Measurements from ENCODE around the gene PEX3.

DNA sequence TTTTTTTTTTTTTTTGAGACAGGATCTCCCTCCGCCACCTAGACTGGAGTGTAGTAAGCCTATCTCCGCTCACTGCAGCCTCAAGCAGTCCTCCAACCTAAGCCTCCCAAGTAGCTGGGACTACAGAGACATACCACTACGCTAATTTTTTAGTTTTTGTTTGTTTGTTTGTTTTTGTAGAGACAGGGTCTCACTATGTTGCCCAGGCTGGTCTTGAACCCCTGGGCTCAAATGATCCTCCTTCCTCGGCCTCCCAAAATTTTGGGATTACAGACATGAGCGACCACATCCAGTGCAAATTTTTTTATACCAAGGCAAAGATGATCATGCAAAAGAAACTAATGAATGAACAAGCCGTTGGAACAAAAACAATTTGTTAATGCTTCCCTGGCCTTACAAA lies 55.6 kb downstream of the PEX3 start:
- TF ChIP-seq POLR2A (IDR thresholded peaks at IDR 0.05; ENCODE audit: borderline replicate concordance, extremely low read depth, insufficient read depth, insufficient read length) (no peak), YY1 (IDR thresholded peaks at IDR 0.05; ENCODE audit: extremely low read depth, insufficient replicate concordance, low read depth, low read length) (no peak), EZH2 (IDR thresholded peaks at IDR 0.05) (no peak), EZH2phosphoT487 (IDR thresholded peaks at IDR 0.05; ENCODE audit: borderline replicate concordance) (no peak), SIN3A (IDR thresholded peaks at IDR 0.05; ENCODE audit: low read depth) (no peak), FOSL1 (IDR thresholded peaks at IDR 0.05; ENCODE audit: low read depth) (no peak)
- TF ChIP-seq, protein P1, sequence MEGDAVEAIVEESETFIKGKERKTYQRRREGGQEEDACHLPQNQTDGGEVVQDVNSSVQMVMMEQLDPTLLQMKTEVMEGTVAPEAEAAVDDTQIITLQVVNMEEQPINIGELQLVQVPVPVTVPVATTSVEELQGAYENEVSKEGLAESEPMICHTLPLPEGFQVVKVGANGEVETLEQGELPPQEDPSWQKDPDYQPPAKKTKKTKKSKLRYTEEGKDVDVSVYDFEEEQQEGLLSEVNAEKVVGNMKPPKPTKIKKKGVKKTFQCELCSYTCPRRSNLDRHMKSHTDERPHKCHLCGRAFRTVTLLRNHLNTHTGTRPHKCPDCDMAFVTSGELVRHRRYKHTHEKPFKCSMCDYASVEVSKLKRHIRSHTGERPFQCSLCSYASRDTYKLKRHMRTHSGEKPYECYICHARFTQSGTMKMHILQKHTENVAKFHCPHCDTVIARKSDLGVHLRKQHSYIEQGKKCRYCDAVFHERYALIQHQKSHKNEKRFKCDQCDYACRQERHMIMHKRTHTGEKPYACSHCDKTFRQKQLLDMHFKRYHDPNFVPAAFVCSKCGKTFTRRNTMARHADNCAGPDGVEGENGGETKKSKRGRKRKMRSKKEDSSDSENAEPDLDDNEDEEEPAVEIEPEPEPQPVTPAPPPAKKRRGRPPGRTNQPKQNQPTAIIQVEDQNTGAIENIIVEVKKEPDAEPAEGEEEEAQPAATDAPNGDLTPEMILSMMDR (IDR thresholded peaks at IDR 0.05 in 2 of 3, conservative IDR thresholded peaks at IDR 0.05 in 1 of 3; ENCODE audit: borderline replicate concordance in 1 of 3, insufficient read depth in 1 of 3, low read depth in 2 of 3, low read length in 2 of 3) = no peak
- TF ChIP-seq, protein P2, sequence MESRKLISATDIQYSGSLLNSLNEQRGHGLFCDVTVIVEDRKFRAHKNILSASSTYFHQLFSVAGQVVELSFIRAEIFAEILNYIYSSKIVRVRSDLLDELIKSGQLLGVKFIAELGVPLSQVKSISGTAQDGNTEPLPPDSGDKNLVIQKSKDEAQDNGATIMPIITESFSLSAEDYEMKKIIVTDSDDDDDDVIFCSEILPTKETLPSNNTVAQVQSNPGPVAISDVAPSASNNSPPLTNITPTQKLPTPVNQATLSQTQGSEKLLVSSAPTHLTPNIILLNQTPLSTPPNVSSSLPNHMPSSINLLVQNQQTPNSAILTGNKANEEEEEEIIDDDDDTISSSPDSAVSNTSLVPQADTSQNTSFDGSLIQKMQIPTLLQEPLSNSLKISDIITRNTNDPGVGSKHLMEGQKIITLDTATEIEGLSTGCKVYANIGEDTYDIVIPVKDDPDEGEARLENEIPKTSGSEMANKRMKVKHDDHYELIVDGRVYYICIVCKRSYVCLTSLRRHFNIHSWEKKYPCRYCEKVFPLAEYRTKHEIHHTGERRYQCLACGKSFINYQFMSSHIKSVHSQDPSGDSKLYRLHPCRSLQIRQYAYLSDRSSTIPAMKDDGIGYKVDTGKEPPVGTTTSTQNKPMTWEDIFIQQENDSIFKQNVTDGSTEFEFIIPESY (IDR thresholded peaks at IDR 0.05; ENCODE audit: extremely low read depth, insufficient replicate concordance, low read length) = no peak
- TF ChIP-seq, protein P3, sequence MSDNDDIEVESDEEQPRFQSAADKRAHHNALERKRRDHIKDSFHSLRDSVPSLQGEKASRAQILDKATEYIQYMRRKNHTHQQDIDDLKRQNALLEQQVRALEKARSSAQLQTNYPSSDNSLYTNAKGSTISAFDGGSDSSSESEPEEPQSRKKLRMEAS (IDR thresholded peaks at IDR 0.05) = no peak

All from HCT116 (cell line).